NB4 (cell line): Measurements from ENCODE around the gene AIFM3.

ENCODE experiments used
- CTCF ChIP-seq: IDR thresholded peaks from one replicate; pipeline ENCODE4 v1.5.1; 2012; ENCODE audit warnings: low read depth, low read length
- POLR2A ChIP-seq: IDR thresholded peaks from 2 replicates; pipeline ENCODE4 v1.6.1; 2011; ENCODE audit warnings: mild to moderate bottlenecking; ENCODE audit not compliant: insufficient read length; ENCODE audit errors: extremely low read depth

DNA sequence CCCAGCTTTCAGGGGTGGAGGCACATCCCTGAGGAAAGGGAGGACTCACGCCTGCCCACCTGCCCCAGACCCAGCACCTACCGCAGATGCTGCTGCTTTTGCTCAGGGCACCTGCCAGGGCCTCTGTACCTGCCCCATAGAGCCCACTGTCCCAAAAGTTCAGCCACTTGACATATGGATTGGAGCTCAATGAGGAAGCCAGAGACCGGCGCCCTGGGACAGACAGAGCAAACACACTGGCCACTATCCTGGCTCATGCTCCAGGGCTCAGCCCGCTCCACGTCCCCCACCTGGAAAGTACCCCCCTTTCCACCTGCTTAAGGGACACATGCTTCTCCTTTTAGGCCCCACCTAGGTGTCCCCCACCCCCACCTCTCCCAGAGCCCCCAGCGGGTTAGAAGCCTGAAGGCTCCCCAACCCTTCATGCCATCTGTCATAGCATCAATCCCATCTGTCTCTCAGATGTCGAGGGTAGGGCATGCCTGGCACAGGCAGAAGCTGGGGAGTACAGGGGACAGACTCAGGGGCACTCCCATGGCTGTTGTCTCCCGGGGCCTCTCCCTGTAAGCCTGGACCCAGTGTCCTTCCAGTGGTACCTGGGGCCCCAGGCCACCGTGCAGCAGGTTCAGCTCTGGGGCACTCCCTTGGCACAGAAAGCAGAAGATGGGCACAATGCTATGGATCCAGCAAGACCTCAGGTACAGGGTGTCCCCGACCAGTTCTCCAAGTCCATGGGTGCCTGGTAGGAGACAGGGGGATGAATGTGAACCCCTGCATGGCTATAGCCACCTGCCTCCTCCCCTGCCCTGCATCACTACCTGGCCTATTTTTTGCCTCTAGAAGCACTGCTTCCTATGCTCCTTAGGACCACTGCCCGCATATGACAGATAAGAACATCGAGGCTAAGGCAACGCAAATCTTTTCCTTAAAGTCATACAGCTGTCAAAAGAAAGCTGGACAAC, 45.7 kb downstream of the AIFM3 start:
- TF ChIP-seq CTCF, result no peak
- TF ChIP-seq POLR2A, result no peak
